Activated CD8-positive, alpha-beta memory T cell treated with anti-CD3 and anti-CD28 coated beads, Interleukin-2, amount 50 U/mL, for 48 hours (primary cell): Measurements from ENCODE around the gene PNPLA4.
A peak's percentile ranks its signal among the peaks of the same experiment; 100 is the strongest.

Experiments used
- DNase-seq: peaks from one replicate; pipeline ENCODE4 v3.0.0-alpha.2; 2020

Gene PNPLA4

GRCh38 chrX:7927259-7928167 lies at the start of gene PNPLA4:
Gene PNPLA4 (minus strand): TSS chrX:7927413. CDS start chrX:7926119, 1,294 bp downstream.
- peak; percentile 86 for DNase-seq

GRCh38 chrX:7972586-7972985 lies 45.4 kb upstream of the PNPLA4 start:
- no peak for DNase-seq

GRCh38 chrX:7970428-7970827 lies 43.2 kb upstream of the PNPLA4 start:
- DNase-seq, result no peak

GRCh38 chrX:7965436-7965835 lies 38.2 kb upstream of the PNPLA4 start:
- no peak for DNase-seq

GRCh38 chrX:7960246-7960645 lies 33.0 kb upstream of the PNPLA4 start:
- no peak for DNase-seq

GRCh38 chrX:7953446-7953845 lies 26.2 kb upstream of the PNPLA4 start:
- no peak for DNase-seq

- DNase-seq, result no peak
Measured at GRCh38 chrX:7950865-7951264, 23.7 kb upstream of the PNPLA4 start.

- DNase-seq, result no peak
Measured at GRCh38 chrX:7948483-7948882, 21.3 kb upstream of the PNPLA4 start.

GRCh38 chrX:7946960-7947359 lies 19.7 kb upstream of the PNPLA4 start:
- no peak for DNase-seq

GRCh38 chrX:7943600-7944245 lies 16.5 kb upstream of the PNPLA4 start:
- DNase-seq, result no peak

GRCh38 chrX:7941390-7942042 lies 14.3 kb upstream of the PNPLA4 start:
- DNase-seq, result no peak

- DNase-seq, result no peak
Measured at GRCh38 chrX:7934026-7934425, 6.8 kb upstream of the PNPLA4 start.

GRCh38 chrX:7926914-7927258 lies 327 bp downstream of the PNPLA4 start:
- no peak for DNase-seq

GRCh38 chrX:7926501-7926900 lies 712 bp downstream of the PNPLA4 start:
- no peak for DNase-seq

GRCh38 chrX:7925867-7926472 lies 1.2 kb downstream of the PNPLA4 start:
- peak; percentile 53 for DNase-seq

GRCh38 chrX:7921750-7922149 lies 5.5 kb downstream of the PNPLA4 start:
- DNase-seq, result no peak

GRCh38 chrX:7908821-7909220 lies 18.4 kb downstream of the PNPLA4 start:
- no peak for DNase-seq

GRCh38 chrX:7904562-7904961 lies 22.7 kb downstream of the PNPLA4 start:
- no peak for DNase-seq

- DNase-seq, result no peak
Measured at GRCh38 chrX:7891928-7892327, 35.3 kb downstream of the PNPLA4 start.

- DNase-seq, result no peak
Measured at GRCh38 chrX:7889680-7890079, 37.5 kb downstream of the PNPLA4 start.

GRCh38 chrX:7889135-7889534 lies 38.1 kb downstream of the PNPLA4 start:
- no peak for DNase-seq

- DNase-seq, result no peak
Measured at GRCh38 chrX:7876957-7877356, 50.3 kb downstream of the PNPLA4 start.

GRCh38 chrX:7872042-7872441 lies 55.2 kb downstream of the PNPLA4 start:
- DNase-seq, result no peak
